Thymus (tissue), 11 donors: ENCODE measurements around the gene ZNF692. TPM values are rescaled to one million over a fixed set of nuclear protein-coding genes. Genes with fewer than 3 reads are reported as not detected.
"Not testable (repeated sequence)": the region's sequence is repeated elsewhere in the genome, so short reads cannot be mapped to it uniquely, and the experiment has no call there.

Experiments
- DNase-seq, 9 donors: peaks; one replicate each; pipeline ENCODE4 v3.0.0-alpha.2; 2013; ENCODE audit warnings: low spot score in 9 of 9, low read depth in 6 of 9, missing footprints in 1 of 9
- H3K27ac ChIP-seq, 2 donors: one replicate each; pipeline ENCODE4 v1.5.1; 2013; ENCODE audit warnings: control low read depth in 1 of 2, low read depth in 1 of 2, low read length in 1 of 2, mild to moderate bottlenecking in 1 of 2, moderate library complexity in 1 of 2
- H3K27me3 ChIP-seq, 2 donors: one replicate each; pipeline ENCODE4 v1.5.1; 2013; ENCODE audit warnings: low read length in 1 of 2; ENCODE audit not compliant: control insufficient read depth in 2 of 2, insufficient read depth in 1 of 2
- H3K36me3 ChIP-seq, 2 donors: one replicate each; pipeline ENCODE4 v1.5.1; 2013; ENCODE audit warnings: low read length in 1 of 2, mild to moderate bottlenecking in 1 of 2, moderate library complexity in 1 of 2; ENCODE audit not compliant: control insufficient read depth in 2 of 2, insufficient read depth in 2 of 2
- H3K4me1 ChIP-seq, 2 donors: one replicate each; pipeline ENCODE4 v1.5.1; 2013; ENCODE audit warnings: low read length in 2 of 2; ENCODE audit not compliant: control insufficient read depth in 2 of 2, insufficient read depth in 2 of 2
- H3K4me3 ChIP-seq, 2 donors: one replicate each; pipeline ENCODE4 v1.5.1; 2013; ENCODE audit warnings: low read length in 2 of 2, control low read depth in 1 of 2, mild to moderate bottlenecking in 1 of 2
- H3K9me3 ChIP-seq, 2 donors: one replicate each; pipeline ENCODE4 v1.5.1; 2013; ENCODE audit warnings: low read length in 1 of 2, mild to moderate bottlenecking in 1 of 2; ENCODE audit not compliant: control insufficient read depth in 2 of 2, insufficient read depth in 1 of 2
- WGBS: extraction: QIAGEN DNeasy Blood & Tissue Kit; methylation state at CpG from one replicate; pipeline ENCODE4 v1.1.7; 2013; 5-methylcytosine and 5-hydroxymethylcytosine counted together
- polyA plus RNA-seq: library from polyadenylated mRNA; stranded (reverse); fragments of 200-250 nt; gene quantifications from one replicate; pipeline ENCODE4 v1.2.3, GENCODE V29; 2013
- total RNA-seq: library from RNA; stranded (reverse); fragments of 120-200 nt; gene quantifications from one replicate; pipeline ENCODE4 v1.2.4, GENCODE V29; 2013
- donor health status: healthy.

The ZNF692 gene
- total and polyA plus RNA-seq, 2 donors: 20.7 to 127 TPM

DNA sequence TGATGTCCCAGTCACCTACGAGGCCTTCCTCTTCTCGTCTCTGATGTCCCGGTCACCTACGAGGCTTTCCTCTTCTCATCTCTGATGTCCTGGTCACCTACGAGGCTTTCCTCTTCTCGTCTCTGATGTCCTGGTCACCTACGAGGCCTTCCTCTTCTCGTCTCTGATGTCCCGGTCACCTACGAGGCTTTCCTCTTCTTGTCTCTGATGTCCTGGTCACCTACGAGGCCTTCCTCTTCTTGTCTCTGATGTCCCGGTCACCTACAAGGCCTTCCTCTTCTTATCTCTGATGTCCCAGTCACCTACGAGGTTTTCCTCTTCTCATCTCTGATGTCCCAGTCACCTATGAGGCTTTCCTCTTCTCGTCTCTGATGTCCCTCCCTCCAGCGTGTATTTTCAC lies 55.4 kb downstream of the ZNF692 start:
- 95% methylated on average over 15 of the region's 15 CpGs for WGBS
- peaks cover 8 to 11% of the 10 kb centered on the region in 2 donors for H3K4me1 ChIP-seq
- not testable (repeated sequence) for H3K9me3 ChIP-seq, H3K27ac ChIP-seq, H3K4me3 ChIP-seq, H3K27me3 ChIP-seq, DNase-seq, H3K36me3 ChIP-seq

DNA sequence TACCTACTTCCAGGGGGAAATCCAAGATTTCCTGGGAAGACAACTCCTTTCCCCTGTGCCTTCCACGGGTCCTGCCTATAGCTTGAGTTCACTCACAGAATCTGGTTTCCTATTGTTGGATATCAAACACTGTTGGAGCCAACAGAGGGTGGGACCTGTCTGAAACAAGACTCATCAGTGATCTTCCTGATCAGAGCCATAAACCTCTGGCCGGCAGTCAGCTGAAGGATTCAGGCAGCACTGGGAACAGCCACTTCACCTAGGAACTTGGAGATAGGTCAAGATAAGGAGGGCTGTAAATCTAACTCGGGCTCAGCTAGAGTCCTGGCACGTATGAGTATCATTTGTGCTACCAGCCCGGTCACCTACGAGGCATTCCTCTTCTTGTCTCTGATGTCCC lies 56.4 kb downstream of the ZNF692 start:
- WGBS: 95% methylated on average over 6 of the region's 6 CpGs
- no peak overlapping the region for H3K27ac ChIP-seq
- H3K4me1 ChIP-seq: peaks cover 8 to 11% of the 10 kb centered on the region in 2 donors
- H3K36me3 ChIP-seq: no peaks in the 10 kb centered on the region
- no peak for DNase-seq
- H3K9me3 ChIP-seq: no peaks in the 10 kb centered on the region
- no peaks in the 10 kb centered on the region for H3K27me3 ChIP-seq
- no peak overlapping the region for H3K4me3 ChIP-seq

DNA sequence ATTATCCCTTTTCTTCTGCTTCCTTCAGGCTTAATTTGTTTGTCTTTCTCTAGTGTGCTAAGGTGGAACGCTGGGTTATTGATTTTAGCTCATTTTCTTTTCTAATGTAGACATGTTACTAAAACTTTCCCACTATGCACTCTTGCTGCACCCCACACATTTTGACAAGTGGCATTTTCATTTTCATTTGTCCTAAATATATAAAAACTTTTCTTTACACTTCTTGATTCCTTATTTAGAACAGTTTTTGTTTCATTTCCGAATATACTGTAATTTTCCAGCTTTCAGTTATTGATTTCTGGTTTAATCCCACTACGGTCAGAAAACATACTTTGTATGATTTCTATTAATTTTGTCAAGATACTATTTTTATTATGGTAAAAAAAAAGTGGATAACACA lies 58.4 kb downstream of the ZNF692 start:
- Histone ChIP-seq H3K4me1 (peaks cover 8% of the 10 kb centered on the region in 2 donors), H3K36me3 (no peaks in the 10 kb centered on the region), H3K27me3 (no peaks in the 10 kb centered on the region), H3K4me3 (no peak overlapping the region), H3K27ac (no peak overlapping the region), H3K9me3 (no peaks in the 10 kb centered on the region)
- DNase-seq: no peak
- 96% methylated on average over 3 of the region's 3 CpGs for WGBS

Other genes starting within 250 kb of the ZNF692 start
- under 0.01 TPM for gene OR2T11, start 224.0 kb downstream of the ZNF692 start, total RNA-seq
- gene OR2T11, start 224.0 kb downstream of the ZNF692 start, polyA plus RNA-seq: not detected
- not detected for gene OR2T35, start 213.8 kb downstream of the ZNF692 start, total RNA-seq
- gene OR2T35, start 213.8 kb downstream of the ZNF692 start, polyA plus RNA-seq: not detected
- not detected for gene OR2T27, start 203.6 kb downstream of the ZNF692 start, total RNA-seq
- not detected for gene OR2T27, start 203.6 kb downstream of the ZNF692 start, polyA plus RNA-seq
- gene OR14I1, start 156.3 kb downstream of the ZNF692 start, total RNA-seq: not detected
- gene OR14I1, start 156.3 kb downstream of the ZNF692 start, polyA plus RNA-seq: not detected
- gene LYPD8, start 103.3 kb downstream of the ZNF692 start, total RNA-seq: 0.05 TPM
- gene LYPD8, start 103.3 kb downstream of the ZNF692 start, polyA plus RNA-seq: 0.34 TPM
- 16.1 TPM for gene SH3BP5L, start 33.2 kb downstream of the ZNF692 start, total RNA-seq
- gene SH3BP5L, start 33.2 kb downstream of the ZNF692 start, polyA plus RNA-seq: 15.0 TPM
- gene ZNF672, start 20.9 kb downstream of the ZNF692 start, total RNA-seq: 23.7 TPM
- 16.8 TPM for gene ZNF672, start 20.9 kb downstream of the ZNF692 start, polyA plus RNA-seq
- 8.0 TPM for gene PGBD2, start 47.1 kb upstream of the ZNF692 start, total RNA-seq
- 8.8 TPM for gene PGBD2, start 47.1 kb upstream of the ZNF692 start, polyA plus RNA-seq